ENCODE measurements around the gene MVK.

DNA sequence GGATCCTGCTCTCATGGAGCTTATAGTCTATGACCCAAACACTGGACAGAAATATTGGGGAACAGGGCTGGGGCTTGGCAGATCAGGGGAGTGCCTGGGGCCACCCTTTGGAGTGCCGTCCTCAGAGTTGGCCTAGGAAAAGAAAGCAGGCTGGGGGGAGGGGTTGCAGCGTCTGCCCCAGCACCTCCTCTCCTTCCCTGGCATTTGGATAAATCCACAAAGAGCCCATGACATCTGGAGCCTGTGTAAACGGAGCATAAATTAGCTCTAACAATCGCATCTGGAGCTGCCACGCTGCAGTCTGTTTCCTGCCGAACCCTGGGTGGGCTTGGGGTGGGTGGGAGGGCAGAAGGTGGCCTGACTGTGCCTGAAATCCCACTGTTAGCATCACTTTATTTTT, 63.8 kb downstream of the MVK start:
- TF ChIP-seq CTCF (IDR thresholded peaks at IDR 0.05) (no peak), POLR2AphosphoS5 (IDR thresholded peaks at IDR 0.05) (no peak), POLR2A (IDR thresholded peaks at IDR 0.05) (no peak)
